Measurements from ENCODE around the gene SRPRB.

Gene SRPRB

GRCh38 chr3:133783762-133784161 lies 21.9 kb upstream of the SRPRB start:
- TF ChIP-seq SPI1 (IDR thresholded peaks at IDR 0.05; ENCODE audit: borderline replicate concordance, low read depth) = no peak
- TF ChIP-seq GABPA (IDR thresholded peaks at IDR 0.05; ENCODE audit: low read depth) = no peak
- no peak for TF ChIP-seq CTCF (IDR thresholded peaks at IDR 0.05; ENCODE audit: insufficient read depth, low read length)
- TF ChIP-seq REST (IDR thresholded peaks at IDR 0.05; ENCODE audit: insufficient replicate concordance, low read depth) = no peak
- TF ChIP-seq POLR2AphosphoS5 (IDR thresholded peaks at IDR 0.05; ENCODE audit: low read depth) = no peak
- DNase-seq (ENCODE audit: low read depth in 1 of 2, low spot score in 1 of 2) = no peak
- Histone ChIP-seq H3K27ac (replicated peaks) (no peak overlapping the region), H3K4me3 (replicated peaks; ENCODE audit: insufficient read depth, low read length) (no peak overlapping the region), H3K27me3 (ENCODE audit: insufficient read depth, poor library complexity, severe bottlenecking) (no peaks in the 10 kb centered on the region)

- Histone ChIP-seq H3K27me3 (ENCODE audit: insufficient read depth, poor library complexity, severe bottlenecking) (no peaks in the 10 kb centered on the region), H3K27ac (replicated peaks) (no peak overlapping the region), H3K4me3 (replicated peaks; ENCODE audit: insufficient read depth, low read length) (no peak overlapping the region)
- no peak for DNase-seq (ENCODE audit: low read depth in 1 of 2, low spot score in 1 of 2)
- TF ChIP-seq CTCF (IDR thresholded peaks at IDR 0.05; ENCODE audit: insufficient read depth, low read length) = no peak
- no peak for TF ChIP-seq POLR2AphosphoS5 (IDR thresholded peaks at IDR 0.05; ENCODE audit: low read depth)
- no peak for TF ChIP-seq SPI1 (IDR thresholded peaks at IDR 0.05; ENCODE audit: borderline replicate concordance, low read depth)
- no peak for TF ChIP-seq REST (IDR thresholded peaks at IDR 0.05; ENCODE audit: insufficient replicate concordance, low read depth)
- no peak for TF ChIP-seq GABPA (IDR thresholded peaks at IDR 0.05; ENCODE audit: low read depth)
Observed at GRCh38 chr3:133788024-133788423, 17.6 kb upstream of the SRPRB start.

- no peak for TF ChIP-seq POLR2AphosphoS5 (IDR thresholded peaks at IDR 0.05; ENCODE audit: low read depth)
- no peak for TF ChIP-seq SPI1 (IDR thresholded peaks at IDR 0.05; ENCODE audit: borderline replicate concordance, low read depth)
- no peak for TF ChIP-seq GABPA (IDR thresholded peaks at IDR 0.05; ENCODE audit: low read depth)
- TF ChIP-seq CTCF (IDR thresholded peaks at IDR 0.05; ENCODE audit: insufficient read depth, low read length) = no peak
- no peak for TF ChIP-seq REST (IDR thresholded peaks at IDR 0.05; ENCODE audit: insufficient replicate concordance, low read depth)
- Histone ChIP-seq H3K27me3 (ENCODE audit: insufficient read depth, poor library complexity, severe bottlenecking) (no peaks in the 10 kb centered on the region), H3K4me3 (replicated peaks; ENCODE audit: insufficient read depth, low read length) (no peak overlapping the region), H3K27ac (replicated peaks) (no peak overlapping the region)
- no peak for DNase-seq (ENCODE audit: low read depth in 1 of 2, low spot score in 1 of 2)
Observed at GRCh38 chr3:133792171-133792763, 13.3 kb upstream of the SRPRB start.

All from HL-60 (cell line).